GM23338 (cell line): Measurements from ENCODE around the gene ATXN7. TPM values are rescaled to one million over a fixed set of nuclear protein-coding genes. Genes with fewer than 3 reads are reported as not detected.

Experiments used
- CREB1 ChIP-seq: fragments of 250-450 bp; sonication (Bioruptor Pico); IDR thresholded peaks from 2 replicates; pipeline ENCODE4 v1.5.0; 2020; ENCODE audit warnings: low read depth, mild to moderate bottlenecking, moderate library complexity
- CTCF ChIP-seq, 2 experiments: fragments of 200-600 bp in 1 of 2; sonication (generic) in 1 of 2; conservative IDR thresholded peaks; 2 replicates each; pipeline versions ENCODE4 v1.5.1 to v1.6.1; 2016 to 2017; ENCODE audit warnings: antibody characterized with exemption in 2 of 2, low read depth in 2 of 2, mild to moderate bottlenecking in 2 of 2, moderate library complexity in 1 of 2
- ETS1 ChIP-seq: IDR thresholded peaks from 2 replicates; pipeline ENCODE4 v1.6.1; 2016; ENCODE audit warnings: antibody characterized with exemption
- EZH2 ChIP-seq: fragments of 200-600 bp; sonication (generic); IDR thresholded peaks from one replicate; pipeline ENCODE4 v1.8.0; 2017; ENCODE audit warnings: antibody characterized with exemption, mild to moderate bottlenecking, low read depth; ENCODE audit not compliant: unreplicated experiment
- EZH2phosphoT487 ChIP-seq: fragments of 200-600 bp; sonication (generic); IDR thresholded peaks from one replicate; pipeline ENCODE4 v1.8.1; 2018; ENCODE audit warnings: antibody characterized with exemption; ENCODE audit not compliant: unreplicated experiment
- JUNB ChIP-seq: IDR thresholded peaks from one replicate; pipeline ENCODE4 v1.6.1; 2016; ENCODE audit warnings: antibody characterized with exemption; ENCODE audit not compliant: unreplicated experiment
- NANOG ChIP-seq: IDR thresholded peaks from 2 replicates; pipeline ENCODE4 v1.6.1; 2016; ENCODE audit warnings: antibody characterized with exemption, borderline replicate concordance
- POLR2AphosphoS5 ChIP-seq: IDR thresholded peaks from 2 replicates; pipeline ENCODE4 v1.6.1; 2016; ENCODE audit warnings: antibody characterized with exemption, low read depth
- STAT1 ChIP-seq: IDR thresholded peaks from one replicate; pipeline ENCODE4 v1.6.1; 2016; ENCODE audit warnings: antibody characterized with exemption; ENCODE audit not compliant: unreplicated experiment
- ZNF114 ChIP-seq: fragments of 250-450 bp; sonication (Bioruptor Pico); IDR thresholded peaks from 2 replicates; pipeline ENCODE4 v1.5.0; 2020; ENCODE audit warnings: mild to moderate bottlenecking, moderate library complexity
- ZNF331 ChIP-seq: fragments of 250-450 bp; sonication (Bioruptor Pico); IDR thresholded peaks from 2 replicates; pipeline ENCODE4 v1.5.0; 2020; ENCODE audit warnings: low read depth, mild to moderate bottlenecking, moderate library complexity
- polyA plus RNA-seq: library from polyadenylated mRNA; unstranded; fragments of >200 nt; fragmentation: Nextera tagmentation; extraction: Ambion mirVana; gene quantifications from 2 replicates; pipeline ENCODE4 v1.2.1, GENCODE V29; 2016
- total RNA-seq: library from RNA; depleted of rRNA; stranded (reverse); fragments of >200 nt; shearing (Covaris generic); gene quantifications from 2 replicates; pipeline ENCODE4 v1.2.3, GENCODE V29; 2014
- TF ChIP-seq, protein P1 (sequence below): fragments of 250-450 bp; sonication (Bioruptor Pico); IDR thresholded peaks from 2 replicates; pipeline ENCODE4 v1.5.0; 2020; ENCODE audit warnings: mild to moderate bottlenecking, moderate library complexity

Gene ATXN7
- total and polyA plus RNA-seq, 2 experiments from 2014 or later: 4.0 to 17.2 TPM

DNA sequence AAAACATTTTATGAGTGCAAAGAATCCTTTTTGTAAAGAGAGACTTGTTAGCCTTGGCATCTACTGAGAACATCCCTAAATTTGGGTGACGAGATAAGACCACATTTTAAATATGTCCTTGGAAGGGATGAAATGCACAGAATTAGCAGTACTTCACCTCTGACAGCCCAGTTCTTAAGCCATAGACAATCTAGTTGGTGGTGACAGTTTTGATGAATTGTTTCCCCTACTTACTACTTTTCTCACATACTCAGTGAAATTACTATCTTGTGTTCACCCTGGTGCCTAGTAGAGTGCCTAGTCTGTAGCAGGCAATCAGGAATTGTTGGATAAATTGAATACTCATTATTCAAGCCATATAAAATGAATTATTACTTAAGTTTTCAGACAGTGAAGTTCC, 45.1 kb downstream of the ATXN7 start (continued):
- TF ChIP-seq, protein P1, sequence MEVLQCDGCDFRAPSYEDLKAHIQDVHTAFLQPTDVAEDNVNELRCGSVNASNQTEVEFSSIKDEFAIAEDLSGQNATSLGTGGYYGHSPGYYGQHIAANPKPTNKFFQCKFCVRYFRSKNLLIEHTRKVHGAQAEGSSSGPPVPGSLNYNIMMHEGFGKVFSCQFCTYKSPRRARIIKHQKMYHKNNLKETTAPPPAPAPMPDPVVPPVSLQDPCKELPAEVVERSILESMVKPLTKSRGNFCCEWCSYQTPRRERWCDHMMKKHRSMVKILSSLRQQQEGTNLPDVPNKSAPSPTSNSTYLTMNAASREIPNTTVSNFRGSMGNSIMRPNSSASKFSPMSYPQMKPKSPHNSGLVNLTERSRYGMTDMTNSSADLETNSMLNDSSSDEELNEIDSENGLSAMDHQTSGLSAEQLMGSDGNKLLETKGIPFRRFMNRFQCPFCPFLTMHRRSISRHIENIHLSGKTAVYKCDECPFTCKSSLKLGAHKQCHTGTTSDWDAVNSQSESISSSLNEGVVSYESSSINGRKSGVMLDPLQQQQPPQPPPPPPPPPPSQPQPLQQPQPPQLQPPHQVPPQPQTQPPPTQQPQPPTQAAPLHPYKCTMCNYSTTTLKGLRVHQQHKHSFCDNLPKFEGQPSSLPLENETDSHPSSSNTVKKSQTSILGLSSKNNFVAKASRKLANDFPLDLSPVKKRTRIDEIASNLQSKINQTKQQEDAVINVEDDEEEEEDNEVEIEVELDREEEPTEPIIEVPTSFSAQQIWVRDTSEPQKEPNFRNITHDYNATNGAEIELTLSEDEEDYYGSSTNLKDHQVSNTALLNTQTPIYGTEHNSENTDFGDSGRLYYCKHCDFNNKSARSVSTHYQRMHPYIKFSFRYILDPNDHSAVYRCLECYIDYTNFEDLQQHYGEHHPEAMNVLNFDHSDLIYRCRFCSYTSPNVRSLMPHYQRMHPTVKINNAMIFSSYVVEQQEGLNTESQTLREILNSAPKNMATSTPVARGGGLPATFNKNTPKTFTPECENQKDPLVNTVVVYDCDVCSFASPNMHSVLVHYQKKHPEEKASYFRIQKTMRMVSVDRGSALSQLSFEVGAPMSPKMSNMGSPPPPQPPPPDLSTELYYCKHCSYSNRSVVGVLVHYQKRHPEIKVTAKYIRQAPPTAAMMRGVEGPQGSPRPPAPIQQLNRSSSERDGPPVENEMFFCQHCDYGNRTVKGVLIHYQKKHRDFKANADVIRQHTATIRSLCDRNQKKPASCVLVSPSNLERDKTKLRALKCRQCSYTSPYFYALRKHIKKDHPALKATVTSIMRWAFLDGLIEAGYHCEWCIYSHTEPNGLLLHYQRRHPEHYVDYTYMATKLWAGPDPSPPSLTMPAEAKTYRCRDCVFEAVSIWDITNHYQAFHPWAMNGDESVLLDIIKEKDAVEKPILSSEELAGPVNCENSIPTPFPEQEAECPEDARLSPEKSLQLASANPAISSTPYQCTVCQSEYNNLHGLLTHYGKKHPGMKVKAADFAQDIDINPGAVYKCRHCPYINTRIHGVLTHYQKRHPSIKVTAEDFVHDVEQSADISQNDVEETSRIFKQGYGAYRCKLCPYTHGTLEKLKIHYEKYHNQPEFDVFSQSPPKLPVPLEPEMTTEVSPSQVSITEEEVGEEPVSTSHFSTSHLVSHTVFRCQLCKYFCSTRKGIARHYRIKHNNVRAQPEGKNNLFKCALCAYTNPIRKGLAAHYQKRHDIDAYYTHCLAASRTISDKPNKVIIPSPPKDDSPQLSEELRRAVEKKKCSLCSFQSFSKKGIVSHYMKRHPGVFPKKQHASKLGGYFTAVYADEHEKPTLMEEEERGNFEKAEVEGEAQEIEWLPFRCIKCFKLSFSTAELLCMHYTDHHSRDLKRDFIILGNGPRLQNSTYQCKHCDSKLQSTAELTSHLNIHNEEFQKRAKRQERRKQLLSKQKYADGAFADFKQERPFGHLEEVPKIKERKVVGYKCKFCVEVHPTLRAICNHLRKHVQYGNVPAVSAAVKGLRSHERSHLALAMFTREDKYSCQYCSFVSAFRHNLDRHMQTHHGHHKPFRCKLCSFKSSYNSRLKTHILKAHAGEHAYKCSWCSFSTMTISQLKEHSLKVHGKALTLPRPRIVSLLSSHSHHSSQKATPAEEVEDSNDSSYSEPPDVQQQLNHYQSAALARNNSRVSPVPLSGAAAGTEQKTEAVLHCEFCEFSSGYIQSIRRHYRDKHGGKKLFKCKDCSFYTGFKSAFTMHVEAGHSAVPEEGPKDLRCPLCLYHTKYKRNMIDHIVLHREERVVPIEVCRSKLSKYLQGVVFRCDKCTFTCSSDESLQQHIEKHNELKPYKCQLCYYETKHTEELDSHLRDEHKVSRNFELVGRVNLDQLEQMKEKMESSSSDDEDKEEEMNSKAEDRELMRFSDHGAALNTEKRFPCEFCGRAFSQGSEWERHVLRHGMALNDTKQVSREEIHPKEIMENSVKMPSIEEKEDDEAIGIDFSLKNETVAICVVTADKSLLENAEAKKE (CRISPR knock-in tag): no peak
- TF ChIP-seq STAT1 (no peak), EZH2phosphoT487 (no peak), ZNF331 (no peak), EZH2 (no peak), CREB1 (CRISPR knock-in tag) (no peak), JUNB (no peak), ETS1 (no peak), NANOG (no peak), ZNF114 (no peak), POLR2AphosphoS5 (no peak), CTCF (conservative IDR thresholded peaks at IDR 0.05; ENCODE audit: low read depth in 2 of 2) (no peak)
